ENCODE measurements around the gene TM4SF5.

- TF ChIP-seq POLR2A (IDR thresholded peaks at IDR 0.05), result no peak
- TF ChIP-seq CTCF (IDR thresholded peaks at IDR 0.05), result no peak
Measured at GRCh38 chr17:4816826-4817225, 45.1 kb downstream of the TM4SF5 start.

All from uterus (tissue), 2 donors.